ENCODE measurements around the gene DZIP1L. TPM values are rescaled to one million over a fixed set of nuclear protein-coding genes. Genes with fewer than 3 reads are reported as not detected.
"Not testable (repeated sequence)": the region's sequence is repeated elsewhere in the genome, so short reads cannot be mapped to it uniquely, and the experiment has no call there.

Gene DZIP1L, protein sequence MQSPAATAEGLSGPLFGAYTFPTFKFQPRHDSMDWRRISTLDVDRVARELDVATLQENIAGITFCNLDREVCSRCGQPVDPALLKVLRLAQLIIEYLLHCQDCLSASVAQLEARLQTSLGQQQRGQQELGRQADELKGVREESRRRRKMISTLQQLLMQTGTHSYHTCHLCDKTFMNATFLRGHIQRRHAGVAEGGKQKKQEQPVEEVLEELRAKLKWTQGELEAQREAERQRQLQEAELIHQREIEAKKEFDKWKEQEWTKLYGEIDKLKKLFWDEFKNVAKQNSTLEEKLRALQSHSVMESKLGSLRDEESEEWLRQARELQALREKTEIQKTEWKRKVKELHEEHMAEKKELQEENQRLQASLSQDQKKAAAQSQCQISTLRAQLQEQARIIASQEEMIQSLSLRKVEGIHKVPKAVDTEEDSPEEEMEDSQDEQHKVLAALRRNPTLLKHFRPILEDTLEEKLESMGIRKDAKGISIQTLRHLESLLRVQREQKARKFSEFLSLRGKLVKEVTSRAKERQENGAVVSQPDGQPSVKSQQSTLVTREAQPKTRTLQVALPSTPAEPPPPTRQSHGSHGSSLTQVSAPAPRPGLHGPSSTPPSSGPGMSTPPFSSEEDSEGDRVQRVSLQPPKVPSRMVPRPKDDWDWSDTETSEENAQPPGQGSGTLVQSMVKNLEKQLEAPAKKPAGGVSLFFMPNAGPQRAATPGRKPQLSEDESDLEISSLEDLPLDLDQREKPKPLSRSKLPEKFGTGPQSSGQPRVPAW
- total RNA-seq (not detected), total RNA-seq (0 reads per million in 2 donors)

- H3K36me3 Mint-ChIP-seq (ENCODE audit: low read depth): peaks cover 2% of the 10 kb centered on the region
- peak; percentile 88 for ATAC-seq
- peak within 1 kb of the TSS; percentile 37 for H3K27ac Mint-ChIP-seq
- no peak for DNase-seq
- no peaks in the 10 kb centered on the region for H3K9me3 ChIP-seq (ENCODE audit: control insufficient read depth, low read length, poor library complexity, severe bottlenecking)
- H3K4me3 Mint-ChIP-seq: peak within 1 kb of the TSS; percentile 87
- H3K4me1 Mint-ChIP-seq: peaks cover 8% of the 10 kb centered on the region
- peaks cover 75% of the 10 kb centered on the region for H3K27me3 Mint-ChIP-seq
Measured at GRCh38 chr3:138114988-138115971, at the start of gene DZIP1L. Gene DZIP1L (minus strand): TSS chr3:138115608. CDS start chr3:138103971, 11,637 bp downstream.

DNA sequence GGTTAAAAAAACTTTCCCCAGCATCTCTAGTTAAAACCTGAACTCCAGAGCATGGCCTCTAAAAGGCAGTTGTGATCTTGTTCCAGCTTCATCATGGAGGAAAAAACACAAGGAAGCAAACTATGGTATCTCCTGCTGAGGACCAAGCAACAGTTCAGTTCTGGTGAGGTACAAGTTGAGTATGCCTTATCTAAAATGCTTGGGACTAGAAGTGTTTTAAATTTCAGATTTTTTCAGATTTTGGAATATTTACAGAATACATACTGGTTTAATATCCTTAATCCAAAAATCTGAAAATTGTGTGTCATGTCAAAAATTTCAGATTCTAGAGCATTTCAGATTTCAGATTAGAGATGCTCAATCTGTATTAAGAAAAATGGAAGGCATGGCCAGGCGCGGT lies 49.7 kb upstream of the DZIP1L start:
- DNase-seq: no peak
- H3K4me3 Mint-ChIP-seq: no peak overlapping the region
- H3K9me3 ChIP-seq (ENCODE audit: control insufficient read depth, low read length, poor library complexity, severe bottlenecking): no peaks in the 10 kb centered on the region
- H3K36me3 Mint-ChIP-seq (ENCODE audit: low read depth): peaks cover 14% of the 10 kb centered on the region
- no peaks in the 10 kb centered on the region for H3K27me3 Mint-ChIP-seq
- peak overlapping the region; percentile 83 for H3K27ac Mint-ChIP-seq
- ATAC-seq: no peak
- peaks cover 10% of the 10 kb centered on the region for H3K4me1 Mint-ChIP-seq

GRCh38 chr3:138157743-138158142 lies 42.3 kb upstream of the DZIP1L start:
- Mint-ChIP-seq H3K27me3 (no peaks in the 10 kb centered on the region), H3K36me3 (ENCODE audit: low read depth) (peaks cover 3% of the 10 kb centered on the region), H3K4me1 (no peaks in the 10 kb centered on the region), H3K4me3 (no peak overlapping the region), H3K27ac (no peak overlapping the region)
- ATAC-seq (no peak), DNase-seq (no peak)
- no peaks in the 10 kb centered on the region for H3K9me3 ChIP-seq (ENCODE audit: control insufficient read depth, low read length, poor library complexity, severe bottlenecking)

DNA sequence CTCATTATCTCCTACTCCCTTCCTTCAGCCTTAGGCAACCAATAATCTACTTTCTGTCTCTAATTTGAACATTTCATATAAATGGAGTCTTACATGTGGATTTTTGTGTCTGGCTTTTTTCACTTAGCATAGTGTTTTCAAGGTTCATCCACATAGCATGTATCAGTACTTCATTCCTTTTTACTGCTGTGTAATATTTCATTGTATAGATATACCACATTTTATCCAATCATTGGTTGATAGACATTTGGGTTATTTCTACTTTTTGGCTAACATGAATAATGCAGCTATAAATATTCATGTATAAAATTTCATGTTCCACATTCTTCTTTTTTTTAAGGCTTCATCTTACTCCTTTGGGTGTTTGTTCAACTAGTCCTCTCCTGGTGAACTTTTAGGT lies 39.1 kb upstream of the DZIP1L start:
- no peaks in the 10 kb centered on the region for H3K27me3 Mint-ChIP-seq
- no peak overlapping the region for H3K27ac Mint-ChIP-seq
- no peaks in the 10 kb centered on the region for H3K9me3 ChIP-seq (ENCODE audit: control insufficient read depth, low read length, poor library complexity, severe bottlenecking)
- ATAC-seq (no peak), DNase-seq (no peak)
- no peaks in the 10 kb centered on the region for H3K4me1 Mint-ChIP-seq
- no peak overlapping the region for H3K4me3 Mint-ChIP-seq
- no peaks in the 10 kb centered on the region for H3K36me3 Mint-ChIP-seq (ENCODE audit: low read depth)

DNA sequence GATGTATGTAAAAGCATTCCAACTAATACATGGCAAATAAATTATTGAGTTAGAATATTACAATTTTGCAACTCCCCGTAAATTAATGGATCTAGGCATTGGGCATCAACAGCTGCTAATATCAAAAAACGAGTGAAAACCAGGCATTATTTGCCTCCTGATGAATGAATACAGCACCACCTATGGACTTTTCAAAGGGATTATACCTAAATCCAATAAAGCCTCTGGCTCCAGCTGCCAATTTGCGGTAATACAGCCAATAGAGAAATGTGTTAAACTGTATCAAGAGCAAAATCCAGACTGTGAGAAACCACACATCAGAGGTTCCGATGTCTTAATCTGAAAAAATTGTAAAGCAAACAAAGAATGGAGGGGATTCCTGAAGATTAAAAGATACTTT lies 33.1 kb upstream of the DZIP1L start:
- ATAC-seq (no peak), DNase-seq (no peak)
- H3K9me3 ChIP-seq (ENCODE audit: control insufficient read depth, low read length, poor library complexity, severe bottlenecking): no peaks in the 10 kb centered on the region
- no peaks in the 10 kb centered on the region for H3K4me1 Mint-ChIP-seq
- peaks cover 2% of the 10 kb centered on the region for H3K36me3 Mint-ChIP-seq (ENCODE audit: low read depth)
- no peaks in the 10 kb centered on the region for H3K27me3 Mint-ChIP-seq
- no peak overlapping the region for H3K4me3 Mint-ChIP-seq
- no peak overlapping the region for H3K27ac Mint-ChIP-seq

DNA sequence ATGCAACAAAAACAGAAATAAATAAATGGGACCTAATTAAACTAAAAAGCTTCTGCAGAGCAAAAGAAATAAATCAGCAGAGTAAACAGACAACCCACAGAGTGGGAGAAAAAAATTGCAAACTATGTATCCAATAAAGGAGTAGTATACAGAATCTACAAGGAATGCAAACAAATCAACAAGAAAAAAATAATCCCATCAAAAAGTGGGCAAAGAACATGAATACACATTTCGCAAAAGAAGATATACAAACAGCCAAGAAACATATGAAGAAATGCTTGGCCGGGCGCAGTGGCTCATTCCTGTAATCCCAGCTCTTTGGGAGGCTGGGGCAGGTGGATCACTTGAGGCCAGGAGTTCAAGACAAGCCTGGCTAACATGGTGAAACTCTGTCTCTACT lies 26.8 kb upstream of the DZIP1L start:
- H3K4me3 Mint-ChIP-seq; DNase-seq; H3K9me3 ChIP-seq (ENCODE audit: control insufficient read depth, low read length, poor library complexity, severe bottlenecking); ATAC-seq; H3K36me3 Mint-ChIP-seq (ENCODE audit: low read depth); H3K4me1 Mint-ChIP-seq; H3K27ac Mint-ChIP-seq: not testable (repeated sequence)
- peaks cover 22% of the 10 kb centered on the region for H3K27me3 Mint-ChIP-seq

DNA sequence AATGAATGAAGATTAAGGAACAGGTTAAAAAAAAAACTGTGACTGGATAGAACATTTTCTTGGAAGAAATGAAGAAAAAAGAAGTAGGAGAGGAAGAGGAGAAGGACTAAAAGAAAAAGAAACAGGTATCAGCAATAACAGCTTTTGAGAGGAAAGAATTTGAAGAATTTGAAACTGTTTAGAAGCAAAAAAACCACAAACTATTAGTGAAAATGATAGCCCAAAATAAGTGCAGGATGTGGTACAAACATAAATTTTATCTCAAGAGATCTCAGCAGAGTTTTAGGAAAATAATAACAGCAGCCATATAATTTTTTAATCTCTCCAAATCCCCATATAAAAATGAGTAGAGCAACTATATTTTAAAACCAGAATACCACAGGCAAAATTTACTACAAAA lies 25.5 kb upstream of the DZIP1L start:
- DNase-seq (no peak), ATAC-seq (no peak)
- H3K4me1 Mint-ChIP-seq: no peaks in the 10 kb centered on the region
- peaks cover 28% of the 10 kb centered on the region for H3K27me3 Mint-ChIP-seq
- H3K4me3 Mint-ChIP-seq: no peak overlapping the region
- no peaks in the 10 kb centered on the region for H3K9me3 ChIP-seq (ENCODE audit: control insufficient read depth, low read length, poor library complexity, severe bottlenecking)
- H3K36me3 Mint-ChIP-seq (ENCODE audit: low read depth): peaks cover 7% of the 10 kb centered on the region
- H3K27ac Mint-ChIP-seq: no peak overlapping the region

- no peak overlapping the region for H3K4me3 Mint-ChIP-seq
- peaks cover 31% of the 10 kb centered on the region for H3K27me3 Mint-ChIP-seq
- no peaks in the 10 kb centered on the region for H3K4me1 Mint-ChIP-seq
- DNase-seq (no peak), ATAC-seq (no peak)
- no peak overlapping the region for H3K27ac Mint-ChIP-seq
- no peaks in the 10 kb centered on the region for H3K9me3 ChIP-seq (ENCODE audit: control insufficient read depth, low read length, poor library complexity, severe bottlenecking)
- H3K36me3 Mint-ChIP-seq (ENCODE audit: low read depth): peaks cover 7% of the 10 kb centered on the region
Measured at GRCh38 chr3:138139691-138140090, 24.3 kb upstream of the DZIP1L start.

DNA sequence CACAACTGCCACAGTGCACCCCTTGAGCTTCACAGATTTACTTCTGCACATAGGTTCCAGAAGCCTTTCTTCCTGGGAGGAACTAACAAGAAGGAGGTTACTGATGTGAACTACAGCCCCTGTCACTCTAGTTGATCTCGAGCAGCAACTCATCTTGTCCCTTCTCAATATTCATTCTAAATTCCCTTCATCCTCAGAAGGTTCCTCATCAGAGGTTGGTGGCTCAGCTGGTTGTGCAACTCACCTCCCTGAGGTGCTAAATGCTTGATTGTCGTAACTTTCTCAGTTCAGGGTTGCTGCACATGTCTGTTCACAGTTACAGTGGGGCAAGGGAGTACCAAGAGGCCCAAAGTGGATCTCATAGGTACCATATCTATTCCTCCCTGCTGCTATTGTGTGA lies 22.5 kb upstream of the DZIP1L start:
- DNase-seq (no peak), ATAC-seq (no peak)
- H3K9me3 ChIP-seq (ENCODE audit: control insufficient read depth, low read length, poor library complexity, severe bottlenecking): no peaks in the 10 kb centered on the region
- Mint-ChIP-seq H3K27me3 (peaks cover 41% of the 10 kb centered on the region), H3K27ac (no peak overlapping the region), H3K36me3 (ENCODE audit: low read depth) (peaks cover 7% of the 10 kb centered on the region), H3K4me3 (no peak overlapping the region), H3K4me1 (peaks cover 2% of the 10 kb centered on the region)

DNA sequence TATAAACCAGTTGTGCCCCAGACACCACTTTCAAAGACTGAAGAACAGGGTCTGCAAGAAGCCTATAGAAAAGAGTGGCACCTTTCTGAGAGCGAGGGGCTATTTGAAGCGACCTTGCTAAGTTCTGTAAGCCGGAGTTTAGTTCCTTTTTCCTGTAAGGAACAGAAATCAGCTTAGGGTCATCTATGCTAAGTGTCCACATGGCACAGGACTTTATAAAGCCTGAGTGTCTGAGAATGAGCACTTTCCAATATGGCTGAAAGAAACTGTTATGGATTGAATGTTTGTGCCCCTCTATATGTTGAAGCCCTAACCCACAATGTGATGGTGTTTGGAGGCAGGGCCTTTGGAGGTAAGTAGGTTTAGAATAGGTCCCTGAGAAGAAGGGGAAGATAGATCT lies 20.8 kb upstream of the DZIP1L start:
- DNase-seq (no peak), ATAC-seq (no peak)
- H3K9me3 ChIP-seq (ENCODE audit: control insufficient read depth, low read length, poor library complexity, severe bottlenecking): no peaks in the 10 kb centered on the region
- Mint-ChIP-seq H3K27me3 (peaks cover 28% of the 10 kb centered on the region), H3K27ac (no peak overlapping the region), H3K4me3 (no peak overlapping the region), H3K4me1 (peaks cover 2% of the 10 kb centered on the region), H3K36me3 (ENCODE audit: low read depth) (peaks cover 2% of the 10 kb centered on the region)

DNA sequence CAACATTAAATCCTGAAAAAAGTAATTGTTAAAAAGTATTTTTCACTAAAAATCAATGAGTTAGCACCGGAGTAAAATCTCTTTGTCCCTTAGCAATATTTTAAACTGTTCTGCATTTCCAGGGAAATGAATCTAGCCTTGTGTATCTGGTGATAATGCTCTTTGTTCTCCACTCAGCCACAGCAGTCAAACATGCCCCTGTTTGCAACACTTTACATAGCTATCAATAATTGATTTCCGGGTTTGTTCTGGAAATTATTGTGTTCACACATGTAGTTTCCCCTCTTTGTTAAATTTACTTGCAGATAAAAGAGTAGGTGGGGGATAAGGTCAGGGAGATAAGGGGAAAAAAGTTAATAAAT lies 20.4 kb upstream of the DZIP1L start:
- Mint-ChIP-seq H3K36me3 (ENCODE audit: low read depth) (no peaks in the 10 kb centered on the region), H3K4me3 (no peak overlapping the region), H3K4me1 (peaks cover 2% of the 10 kb centered on the region), H3K27ac (no peak overlapping the region), H3K27me3 (peaks cover 26% of the 10 kb centered on the region)
- DNase-seq: no peak
- ATAC-seq: no peak
- H3K9me3 ChIP-seq (ENCODE audit: control insufficient read depth, low read length, poor library complexity, severe bottlenecking): no peaks in the 10 kb centered on the region

GRCh38 chr3:138135146-138135832 lies 19.9 kb upstream of the DZIP1L start:
- Mint-ChIP-seq H3K4me3 (no peak overlapping the region), H3K4me1 (peaks cover 2% of the 10 kb centered on the region), H3K36me3 (ENCODE audit: low read depth) (no peaks in the 10 kb centered on the region), H3K27me3 (peaks cover 27% of the 10 kb centered on the region), H3K27ac (no peak overlapping the region)
- DNase-seq (no peak), ATAC-seq (no peak)
- no peaks in the 10 kb centered on the region for H3K9me3 ChIP-seq (ENCODE audit: control insufficient read depth, low read length, poor library complexity, severe bottlenecking)
